ENCODE data around the gene RTP1. TPM values are rescaled to one million over a fixed set of nuclear protein-coding genes. Genes with fewer than 3 reads are reported as not detected.

RTP1 gene
- total RNA-seq, 1 donor from 2014 or later: not detected

DNA sequence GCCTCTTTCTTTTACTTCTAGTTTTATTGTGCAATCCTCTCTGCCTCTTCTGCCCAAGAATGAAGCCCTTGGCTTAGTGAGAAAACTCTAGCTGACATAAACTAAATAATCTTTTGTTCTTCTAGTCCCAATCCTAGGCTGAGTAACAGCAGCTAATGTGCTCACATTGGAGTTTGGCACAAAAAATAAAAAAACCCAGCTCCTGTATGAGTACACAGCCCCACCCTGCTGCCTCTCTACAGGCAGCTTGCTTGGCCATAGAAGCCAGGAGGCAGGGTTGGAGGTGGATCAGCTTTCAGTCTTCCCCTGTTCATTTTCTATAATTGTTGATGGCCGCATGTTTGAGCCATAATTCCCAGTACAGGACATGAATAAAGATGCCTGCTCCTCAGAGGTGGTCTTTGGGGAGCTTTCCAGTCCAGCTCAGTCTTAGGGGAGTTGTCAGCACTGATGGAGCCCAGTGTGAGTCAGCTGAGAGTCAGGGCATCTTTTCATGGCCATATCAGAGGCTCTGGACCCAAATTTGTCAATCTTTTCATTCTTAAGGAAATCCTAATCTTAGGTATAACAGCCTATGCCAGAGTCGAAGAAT lies 46.7 kb downstream of the RTP1 start:
- peak; percentile 86 for ATAC-seq

DNA sequence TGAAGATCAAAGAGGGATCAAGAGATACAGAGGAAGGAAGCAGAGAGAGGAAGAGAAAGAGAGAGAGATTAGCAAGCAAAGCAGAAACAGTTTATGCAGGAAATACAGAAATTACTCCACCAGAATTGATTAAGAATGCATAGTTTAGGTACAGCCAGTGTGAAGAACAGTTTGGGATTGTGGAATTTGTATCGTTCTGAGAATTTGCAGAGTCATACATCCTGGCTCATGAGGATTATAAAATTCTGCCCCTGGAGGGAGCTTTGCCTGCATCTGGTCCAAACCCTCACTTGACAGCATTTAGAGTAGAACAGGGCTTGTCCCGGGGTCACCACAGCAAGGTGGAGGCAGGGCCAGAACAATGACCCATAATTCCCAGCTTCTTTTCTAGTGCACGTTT lies 50.1 kb downstream of the RTP1 start:
- no peak for ATAC-seq

Other genes starting within 250 kb of the RTP1 start
- 12.0 TPM for gene RPL39L, start 58.0 kb upstream of the RTP1 start, total RNA-seq
- gene MASP1, start 94.3 kb downstream of the RTP1 start, total RNA-seq: 1.6 TPM
- gene RTP4, start 170.9 kb downstream of the RTP1 start, total RNA-seq: 1.8 TPM

Measured in esophagus mucosa (tissue), 1 donor.